Esophagus squamous epithelium (tissue), 5 donors: ENCODE data around the gene CHKB. TPM values are rescaled to one million over a fixed set of nuclear protein-coding genes. Genes with fewer than 3 reads are reported as not detected.

Experiments used
- DNase-seq: peaks from one replicate; lab custom pipeline; 2025; lab: John Stamatoyannopoulos, UW
- H3K27ac ChIP-seq, 4 donors: fragments of 200-600 bp; sonication (generic); one replicate each; pipeline ENCODE4 v1.5.1; 2016 to 2019; ENCODE audit warnings: mild to moderate bottlenecking in 1 of 4
- H3K27me3 ChIP-seq, 4 donors: fragments of 200-600 bp; sonication (generic); 1 replicate in 3 of 4; 2 replicates in 1 of 4; pipeline versions ENCODE4 v1.5.1 to v1.6.0; 2017 to 2021; ENCODE audit warnings: antibody characterized with exemption in 1 of 4
- H3K36me3 ChIP-seq, 3 donors: fragments of 200-600 bp; sonication (generic); one replicate each; pipeline ENCODE4 v1.5.1; 2016 to 2019
- H3K4me1 ChIP-seq, 3 donors: fragments of 200-600 bp; sonication (generic); one replicate each; pipeline ENCODE4 v1.5.1; 2017 to 2019
- H3K4me3 ChIP-seq, 4 donors: fragments of 200-600 bp; sonication (generic); 1 replicate in 3 of 4; 2 replicates in 1 of 4; pipeline ENCODE4 v1.5.1; 2016 to 2019; ENCODE audit warnings: mild to moderate bottlenecking in 2 of 4, moderate library complexity in 1 of 4
- H3K9me3 ChIP-seq, 3 donors: fragments of 200-600 bp; sonication (generic); one replicate each; pipeline ENCODE4 v1.5.1; 2016 to 2019
- CTCF ChIP-seq, 6 experiments: fragments of 450-650 bp in 4 of 6; fragments of 200-600 bp in 2 of 6; sonication (generic) in 2 of 6; IDR thresholded peaks; one replicate each; pipeline ENCODE4 v1.5.1; 2016 to 2019; ENCODE audit warnings: antibody characterized with exemption in 6 of 6, mild to moderate bottlenecking in 4 of 6, moderate library complexity in 4 of 6
- POLR2A ChIP-seq, 4 donors: fragments of 450-650 bp; IDR thresholded peaks; one replicate each; pipeline ENCODE4 v1.6.1; 2017; ENCODE audit warnings: antibody characterized with exemption in 4 of 4, mild to moderate bottlenecking in 4 of 4, moderate library complexity in 3 of 4
- WGBS, 2 donors: methylation state at CpG; one replicate each; pipeline ENCODE4 v1.1.5; 2018; 5-methylcytosine and 5-hydroxymethylcytosine counted together
- intact Hi-C: fragments of 100-400 bp; cut with DNase I; formaldehyde crosslinking; loops from one replicate; pipeline ENCODE4 v1.15.0; 2022
- total RNA-seq, 4 donors: library from RNA; depleted of rRNA; stranded (reverse); fragments of >200 nt; gene quantifications; one replicate each; pipeline ENCODE4 v1.1.0, GENCODE V29; 2016
- donor health status: DM: yes; HTN: yes; CAD: no.

The CHKB gene
- total RNA-seq, 4 donors from 2014 or later: 16.7 to 51.2 (median 35.4) TPM

DNA sequence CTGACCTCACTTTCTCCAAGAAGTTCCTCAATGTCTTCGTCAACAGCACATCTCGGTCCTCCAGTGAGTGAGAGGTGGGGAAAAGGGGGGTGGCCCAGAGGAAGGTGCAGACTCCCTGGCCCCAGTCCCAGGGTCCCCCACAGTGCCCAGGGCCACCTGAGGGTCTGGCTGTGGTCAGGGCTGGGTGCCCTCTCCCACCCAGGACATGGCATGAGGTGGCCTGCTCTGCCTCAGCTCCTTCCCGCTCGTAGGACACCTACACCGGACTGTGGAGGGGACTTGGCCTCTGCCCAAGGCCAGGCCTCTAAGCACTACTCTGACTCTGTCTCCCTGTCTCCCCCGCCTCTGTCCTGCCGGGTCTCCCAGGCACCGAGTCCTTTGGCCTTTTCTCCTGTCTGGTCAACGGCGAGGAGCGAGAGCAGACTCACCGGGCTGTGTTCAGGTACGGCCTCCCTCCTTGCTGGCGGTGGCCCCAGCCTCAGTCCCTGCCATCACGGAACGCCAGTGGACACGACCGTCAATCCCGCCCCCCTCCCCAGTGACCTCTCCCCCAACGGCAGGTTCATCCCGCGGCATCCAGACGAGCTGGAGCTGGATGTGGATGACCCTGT lies 22.5 kb upstream of the CHKB start:
- 88% methylated on average over 2 of the region's 23 CpGs; no CpG with 5 or more reads in 1 of the 2 donors for WGBS, 2 donors
- Histone ChIP-seq H3K27me3 (peaks cover 0 to 88% (median 2%) of the 10 kb centered on the region in 4 donors), H3K9me3 (no peaks in the 10 kb centered on the region), H3K4me3 (no peak overlapping the region), H3K4me1 (peaks cover 0 to 16% (median 12%) of the 10 kb centered on the region in 3 donors), H3K27ac (no peak overlapping the region), H3K36me3 (no peaks in the 10 kb centered on the region)
- no peak for TF ChIP-seq CTCF (IDR thresholded peaks at IDR 0.05)
- TF ChIP-seq POLR2A (IDR thresholded peaks at IDR 0.05): no peak
- intact Hi-C loops: no loop called here
- DNase-seq: no peak

DNA sequence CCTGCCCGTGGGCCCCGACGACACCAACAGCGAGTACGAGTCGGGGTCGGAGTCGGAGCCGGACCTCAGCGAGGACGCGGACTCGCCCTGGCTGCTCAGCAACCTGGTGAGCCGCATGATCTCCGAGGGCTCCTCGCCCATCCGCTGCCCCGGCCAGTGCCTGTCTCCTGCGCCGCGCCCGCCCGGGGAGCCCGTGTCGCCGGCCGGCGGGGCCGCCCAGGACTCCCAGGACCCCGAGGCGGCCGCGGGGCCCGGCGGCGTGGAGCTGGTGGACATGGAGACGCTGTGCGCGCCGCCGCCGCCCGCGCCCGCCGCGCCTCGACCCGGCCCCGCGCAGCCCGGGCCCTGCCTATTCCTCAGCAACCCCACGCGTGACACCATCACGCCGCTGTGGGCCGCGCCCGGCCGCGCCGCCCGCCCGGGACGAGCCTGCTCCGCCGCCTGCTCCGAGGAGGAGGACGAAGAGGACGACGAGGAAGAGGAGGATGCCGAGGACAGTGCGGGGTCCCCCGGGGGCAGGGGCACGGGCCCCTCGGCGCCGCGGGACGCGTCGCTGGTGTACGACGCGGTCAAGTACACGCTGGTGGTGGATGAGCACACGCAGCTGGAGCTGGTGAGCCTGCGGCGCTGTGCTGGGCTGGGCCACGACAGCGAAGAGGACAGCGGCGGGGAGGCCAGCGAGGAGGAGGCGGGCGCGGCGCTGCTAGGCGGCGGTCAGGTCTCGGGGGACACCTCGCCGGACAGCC lies 21.8 kb upstream of the CHKB start:
- Histone ChIP-seq H3K4me3 (no peak overlapping the region), H3K4me1 (peaks cover 0 to 22% (median 13%) of the 10 kb centered on the region in 3 donors), H3K27me3 (peaks cover 0 to 88% (median 2%) of the 10 kb centered on the region in 4 donors), H3K27ac (no peak overlapping the region), H3K9me3 (no peaks in the 10 kb centered on the region), H3K36me3 (no peaks in the 10 kb centered on the region)
- 75 to 84% methylated on average over 31 to 37 of the region's 103 CpGs for WGBS, 2 donors
- TF ChIP-seq POLR2A (IDR thresholded peaks at IDR 0.05) (no peak), CTCF (IDR thresholded peaks at IDR 0.05) (no peak)
- DNase-seq: no peak
- intact Hi-C loops: no loop called here

GRCh38 chr22:50603511-50604255 lies 21.0 kb upstream of the CHKB start:
- Histone ChIP-seq H3K9me3 (no peaks in the 10 kb centered on the region), H3K4me1 (peaks cover 0 to 22% (median 13%) of the 10 kb centered on the region in 3 donors), H3K27me3 (peaks cover 0 to 95% (median 2%) of the 10 kb centered on the region in 4 donors), H3K36me3 (no peaks in the 10 kb centered on the region), H3K27ac (no peak overlapping the region), H3K4me3 (no peak overlapping the region)
- WGBS, 2 donors: no CpG with 5 or more reads among the region's 70 CpGs
- DNase-seq: no peak
- intact Hi-C loops: no loop called here
- TF ChIP-seq POLR2A (IDR thresholded peaks at IDR 0.05) (no peak), CTCF (IDR thresholded peaks at IDR 0.05) (no peak)

GRCh38 chr22:50602338-50602700 lies 19.7 kb upstream of the CHKB start:
- Histone ChIP-seq H3K36me3 (no peaks in the 10 kb centered on the region), H3K4me1 (peaks cover 0 to 22% (median 13%) of the 10 kb centered on the region in 3 donors), H3K4me3 (no peak overlapping the region), H3K27me3 (peaks cover 0 to 93% (median 2%) of the 10 kb centered on the region in 4 donors), H3K27ac (no peak overlapping the region), H3K9me3 (no peaks in the 10 kb centered on the region)
- 25 to 29% methylated on average over 2 of the region's 2 CpGs for WGBS, 2 donors
- no peak for DNase-seq
- no peak for TF ChIP-seq POLR2A (IDR thresholded peaks at IDR 0.05)
- intact Hi-C loops: no loop called here

DNA sequence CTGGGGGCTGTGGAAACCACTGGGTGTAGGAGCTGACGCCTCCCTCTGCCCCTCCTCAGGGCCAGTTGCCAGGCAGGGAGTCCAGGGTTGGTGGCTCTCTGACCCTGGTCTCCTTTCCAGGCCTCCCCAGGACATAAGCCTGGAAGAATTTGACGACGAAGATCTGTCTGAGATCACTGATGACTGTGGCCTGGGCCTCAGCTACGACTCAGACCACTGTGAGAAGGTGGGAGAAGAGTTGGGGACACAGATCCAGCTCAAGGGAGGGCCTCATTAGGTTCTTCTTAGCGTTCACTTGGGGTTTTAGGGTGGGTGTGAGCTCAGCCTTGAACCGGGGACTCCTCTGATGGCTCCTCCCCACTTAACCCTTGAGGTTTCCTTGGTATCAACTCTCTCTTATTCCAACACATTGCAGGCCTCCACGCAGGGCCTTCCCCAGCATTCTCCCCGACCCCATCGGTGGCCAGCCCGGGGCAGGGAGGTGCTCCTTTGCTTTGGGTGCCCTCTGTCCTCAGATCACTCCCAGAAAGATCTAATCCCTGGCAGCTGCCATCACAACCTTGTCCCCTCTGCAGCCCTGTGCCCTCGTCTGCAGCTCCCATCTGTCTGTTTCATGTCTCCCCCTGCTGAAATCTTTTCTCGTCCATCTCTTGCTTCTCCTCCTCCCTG lies 19.2 kb upstream of the CHKB start:
- H3K27me3 ChIP-seq: peaks cover 0 to 88% (median 2%) of the 10 kb centered on the region in 4 donors
- no peak for DNase-seq

More for the DNA sequence above, 19.2 kb upstream of the CHKB start:
- intact Hi-C loops: no loop called here
- 44 to 55% methylated on average over 8 to 12 of the region's 12 CpGs for WGBS, 2 donors
- TF ChIP-seq POLR2A (IDR thresholded peaks at IDR 0.05) (no peak), CTCF (IDR thresholded peaks at IDR 0.05) (no peak)
- H3K27ac ChIP-seq: no peak overlapping the region
- no peaks in the 10 kb centered on the region for H3K36me3 ChIP-seq
- H3K4me3 ChIP-seq: no peak overlapping the region
- H3K9me3 ChIP-seq: no peaks in the 10 kb centered on the region
- H3K4me1 ChIP-seq: peaks cover 0 to 22% (median 13%) of the 10 kb centered on the region in 3 donors
